GM13976 (cell line): ENCODE measurements around the gene ZNF74.
"Not testable (repeated sequence)": the region's sequence is repeated elsewhere in the genome, so short reads cannot be mapped to it uniquely, and the experiment has no call there.

ENCODE experiments used
- DNase-seq: peaks from one replicate; pipeline ENCODE4 v3.0.0; 2012; ENCODE audit warnings: low spot score
- in situ Hi-C: fragments of 300-500 bp; cut with MboI; formaldehyde crosslinking; loops from one replicate; pipeline ENCODE4 v1.12.0; 2022; ENCODE audit warnings: low sequenced_read_pairs, mixed read lengths, inconsistent platforms; ENCODE audit not compliant: unreplicated experiment
- TF ChIP-seq, protein P1 (sequence below): IDR thresholded peaks from 2 replicates; pipeline ENCODE4 v1.5.1; 2012; ENCODE audit warnings: borderline replicate concordance, mild to moderate bottlenecking; ENCODE audit not compliant: insufficient read depth; ENCODE audit errors: extremely low read depth, missing control alignments, control extremely low read depth

ZNF74 gene

DNA sequence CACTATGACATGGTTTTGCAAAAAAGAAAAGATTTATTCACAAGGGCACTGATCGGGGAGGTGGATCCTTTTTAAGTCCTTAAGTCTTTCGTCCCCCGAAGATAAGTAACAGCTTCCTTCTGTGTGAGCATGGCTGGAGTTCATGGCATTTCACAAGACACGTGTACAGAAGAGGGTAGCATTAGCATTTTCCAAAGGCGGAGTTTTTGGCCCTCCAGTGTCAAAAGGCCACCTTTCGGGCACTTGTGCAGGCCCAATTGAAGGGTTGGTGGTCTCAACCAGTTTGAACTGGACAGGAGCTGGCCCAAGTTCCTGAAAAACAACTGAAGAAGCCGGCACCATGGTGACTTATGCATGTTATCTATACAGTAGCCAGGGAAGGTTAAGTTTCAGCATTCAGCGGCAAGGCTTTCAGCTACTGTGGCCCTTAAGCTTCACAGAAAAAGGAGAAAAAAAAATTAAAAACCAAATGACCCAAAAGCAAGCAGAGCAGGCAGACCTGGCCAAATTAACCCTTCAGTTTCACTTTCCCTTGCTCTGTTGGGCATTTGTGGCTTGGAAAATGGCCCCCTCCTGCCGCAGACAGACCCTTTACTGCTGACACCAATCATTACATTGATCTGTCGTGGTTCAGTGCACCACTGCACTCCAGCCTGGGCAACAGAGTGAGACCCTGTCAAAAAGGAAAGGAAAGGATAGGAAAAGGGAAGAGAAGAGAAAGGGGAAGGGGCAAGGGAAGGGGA lies 18.7 kb downstream of the ZNF74 start:
- TF ChIP-seq, protein P1, sequence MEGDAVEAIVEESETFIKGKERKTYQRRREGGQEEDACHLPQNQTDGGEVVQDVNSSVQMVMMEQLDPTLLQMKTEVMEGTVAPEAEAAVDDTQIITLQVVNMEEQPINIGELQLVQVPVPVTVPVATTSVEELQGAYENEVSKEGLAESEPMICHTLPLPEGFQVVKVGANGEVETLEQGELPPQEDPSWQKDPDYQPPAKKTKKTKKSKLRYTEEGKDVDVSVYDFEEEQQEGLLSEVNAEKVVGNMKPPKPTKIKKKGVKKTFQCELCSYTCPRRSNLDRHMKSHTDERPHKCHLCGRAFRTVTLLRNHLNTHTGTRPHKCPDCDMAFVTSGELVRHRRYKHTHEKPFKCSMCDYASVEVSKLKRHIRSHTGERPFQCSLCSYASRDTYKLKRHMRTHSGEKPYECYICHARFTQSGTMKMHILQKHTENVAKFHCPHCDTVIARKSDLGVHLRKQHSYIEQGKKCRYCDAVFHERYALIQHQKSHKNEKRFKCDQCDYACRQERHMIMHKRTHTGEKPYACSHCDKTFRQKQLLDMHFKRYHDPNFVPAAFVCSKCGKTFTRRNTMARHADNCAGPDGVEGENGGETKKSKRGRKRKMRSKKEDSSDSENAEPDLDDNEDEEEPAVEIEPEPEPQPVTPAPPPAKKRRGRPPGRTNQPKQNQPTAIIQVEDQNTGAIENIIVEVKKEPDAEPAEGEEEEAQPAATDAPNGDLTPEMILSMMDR: no peak
- in situ Hi-C loops: no loop called here
- no peak for DNase-seq

DNA sequence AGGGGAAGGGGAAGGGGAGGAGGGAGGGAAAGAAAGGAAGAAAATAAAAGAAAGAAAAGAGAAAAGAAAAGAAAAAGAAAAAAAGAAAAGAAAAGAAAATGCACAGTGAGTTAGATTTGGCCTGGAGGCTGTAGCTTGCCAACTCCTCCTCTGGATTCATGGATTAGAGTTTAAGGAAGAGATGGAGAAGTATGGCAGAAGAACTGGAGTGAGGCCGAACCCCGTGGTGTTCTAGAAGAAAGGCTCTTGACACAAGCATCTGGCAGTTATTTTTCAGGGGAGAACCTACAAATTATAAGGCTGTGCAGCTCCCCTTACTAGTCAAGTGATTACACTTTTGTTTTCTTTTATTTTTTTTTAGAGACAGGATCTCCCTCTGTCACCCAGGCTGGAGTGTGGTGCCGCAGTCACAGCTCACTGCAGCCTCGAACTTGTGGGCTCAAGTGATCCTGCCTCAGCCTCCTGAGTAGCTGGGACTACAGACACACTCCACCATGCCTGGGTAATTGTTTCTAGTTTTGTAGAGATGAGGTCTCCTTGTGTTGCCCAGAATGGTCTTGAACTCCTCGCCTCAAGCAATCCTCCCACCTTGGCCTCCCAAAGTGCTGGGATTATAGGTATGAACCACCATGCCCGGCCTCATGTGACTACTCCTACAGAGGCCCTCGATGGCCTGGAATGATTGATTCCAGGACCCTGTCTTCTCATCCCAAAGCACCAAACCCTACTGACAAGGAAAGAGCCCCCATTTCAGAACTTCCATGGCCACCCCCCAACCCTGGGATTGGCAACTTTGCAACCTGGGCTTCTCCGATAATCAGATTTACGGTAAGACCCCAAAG lies 19.5 kb downstream of the ZNF74 start:
- TF ChIP-seq, protein P1: no peak
- no peak for DNase-seq
- in situ Hi-C loops: no loop called here

DNA sequence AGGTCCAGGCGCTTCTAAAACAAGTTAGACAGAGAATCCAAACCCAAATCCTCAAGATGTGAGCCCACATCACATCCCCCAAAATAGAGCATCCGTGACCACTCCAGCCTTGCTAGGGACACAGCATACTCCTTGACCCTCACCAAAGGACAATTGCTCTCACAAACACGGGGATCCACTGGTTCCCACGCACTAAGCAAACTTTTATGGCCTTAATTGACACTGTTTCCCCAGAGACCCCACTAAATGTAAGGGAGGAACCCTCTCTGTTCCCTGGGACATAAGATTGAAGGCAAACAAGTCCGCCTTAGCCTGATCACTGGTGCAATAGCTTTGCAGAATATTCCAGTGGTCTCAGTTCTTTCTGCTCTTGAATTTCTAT lies 20.1 kb downstream of the ZNF74 start:
- TF ChIP-seq, protein P1: no peak
- in situ Hi-C loops: no loop called here
- DNase-seq: no peak

DNA sequence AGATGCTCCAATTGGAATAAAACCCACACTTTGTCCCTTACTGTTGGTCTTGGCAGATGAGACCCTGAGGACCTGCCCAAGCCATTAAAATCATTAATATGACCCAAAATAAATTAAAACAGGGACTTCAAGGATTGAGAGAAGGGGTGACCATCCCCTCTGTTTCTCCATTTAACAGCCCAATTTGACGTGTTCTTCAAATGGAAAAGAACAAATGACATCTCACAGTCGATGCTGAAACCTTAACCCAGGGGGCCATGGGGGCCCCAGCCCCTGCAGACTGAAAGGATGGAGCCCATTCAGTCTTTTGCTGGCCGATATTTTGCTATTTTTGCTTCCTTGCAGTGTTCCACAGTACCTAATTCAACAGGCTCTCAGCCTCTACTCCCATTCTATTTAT lies 20.5 kb downstream of the ZNF74 start:
- TF ChIP-seq, protein P1: no peak
- no peak for DNase-seq
- in situ Hi-C loops: no loop called here

DNA sequence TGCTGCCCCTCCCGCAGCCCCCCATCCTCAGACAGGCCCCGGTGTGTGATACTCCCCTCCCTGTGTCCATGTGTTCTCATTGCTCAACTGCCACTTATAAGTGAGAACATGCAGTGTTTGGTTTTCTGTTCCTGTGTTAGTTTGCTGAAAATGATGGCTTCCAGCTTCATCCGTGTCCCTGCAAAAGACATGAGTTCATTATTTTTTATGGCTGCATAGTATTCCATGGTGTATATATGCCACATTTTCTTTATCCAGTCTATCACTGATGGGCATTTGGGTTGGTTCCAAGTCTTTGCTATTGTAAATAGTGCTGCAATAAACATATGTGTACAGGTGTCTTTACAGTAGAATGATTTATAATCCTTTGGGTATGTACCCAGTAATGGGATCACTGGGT lies 21.3 kb downstream of the ZNF74 start:
- in situ Hi-C loops: not testable (repeated sequence)

DNA sequence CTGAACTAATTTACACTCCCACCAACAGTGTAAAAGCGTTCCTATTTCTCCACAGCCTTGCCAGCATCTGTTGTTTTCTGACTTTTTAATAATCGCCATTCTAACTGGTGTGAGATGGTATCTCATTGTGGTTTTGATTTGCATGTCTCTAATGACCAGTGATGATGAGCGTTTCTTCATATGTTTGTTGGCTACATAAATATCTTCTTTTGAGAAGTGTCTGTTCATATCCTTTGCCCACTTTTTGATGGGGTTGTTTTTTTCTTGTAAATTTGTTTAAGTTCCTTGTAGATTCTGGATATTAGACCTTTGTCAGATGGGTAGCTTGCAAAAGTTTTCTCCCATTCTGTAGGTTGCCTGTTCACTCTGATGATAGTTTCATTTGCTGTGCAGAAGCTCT lies 21.7 kb downstream of the ZNF74 start:
- DNase-seq, in situ Hi-C loops: not testable (repeated sequence)

More for the DNA sequence above, 21.3 kb downstream of the ZNF74 start:
- DNase-seq: not testable (repeated sequence)

DNA sequence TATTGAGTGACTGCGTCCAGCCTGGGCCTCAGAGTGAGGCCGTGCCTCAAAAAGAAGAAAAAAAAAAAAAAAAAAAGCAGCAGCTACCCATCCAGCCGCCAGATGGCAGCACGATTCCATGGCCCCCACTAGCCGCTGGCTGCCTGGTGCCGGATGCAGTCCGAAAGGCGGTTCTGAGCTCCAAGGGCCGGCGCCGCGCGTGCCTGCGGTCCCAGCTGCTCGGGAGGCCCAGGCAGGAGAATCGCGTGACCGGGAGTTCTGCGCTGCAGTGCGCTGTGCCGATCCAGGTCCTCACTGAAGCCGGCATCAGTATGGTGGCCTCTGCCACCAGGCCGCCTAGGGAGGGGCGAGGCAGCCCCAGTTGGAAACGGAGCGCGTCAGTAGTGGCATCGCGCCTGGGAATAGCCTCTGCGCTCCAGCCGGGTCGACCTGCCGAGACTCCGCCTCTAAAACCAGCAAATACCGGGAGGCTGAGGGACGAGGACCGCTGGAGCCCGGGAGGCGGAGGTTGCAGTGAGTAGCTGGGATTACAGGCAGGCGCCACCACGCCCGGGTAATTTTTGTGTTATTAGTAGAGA lies 24.3 kb downstream of the ZNF74 start:
- TF ChIP-seq, protein P1: peak; percentile 73
- DNase-seq: peak; percentile 88
- in situ Hi-C loops: no loop called here
